Activated CD4-positive, alpha-beta T cell treated with anti-CD3 and anti-CD28 coated beads, Interleukin-2, amount 50 U/mL, for 48 hours (primary cell): Measurements from ENCODE around the gene LIMCH1.
"Not testable (repeated sequence)": the region's sequence is repeated elsewhere in the genome, so short reads cannot be mapped to it uniquely, and the experiment has no call there.

ENCODE experiments used
- DNase-seq, 2 experiments: peaks; one replicate each; pipeline ENCODE4 v3.0.0-alpha.2; 2020

Gene LIMCH1

GRCh38 chr4:41696131-41696530, 158.2 kb downstream of the LIMCH1 start:
- no peak for DNase-seq

GRCh38 chr4:41696763-41697162, 158.8 kb downstream of the LIMCH1 start:
- DNase-seq, result no peak

- DNase-seq, result no peak
Measured at GRCh38 chr4:41701983-41702382, 164.0 kb downstream of the LIMCH1 start.

- no peak for DNase-seq
Measured at GRCh38 chr4:41702770-41703169, 164.8 kb downstream of the LIMCH1 start.

- DNase-seq, result no peak
Measured at GRCh38 chr4:41703785-41704184, 165.8 kb downstream of the LIMCH1 start.

DNA sequence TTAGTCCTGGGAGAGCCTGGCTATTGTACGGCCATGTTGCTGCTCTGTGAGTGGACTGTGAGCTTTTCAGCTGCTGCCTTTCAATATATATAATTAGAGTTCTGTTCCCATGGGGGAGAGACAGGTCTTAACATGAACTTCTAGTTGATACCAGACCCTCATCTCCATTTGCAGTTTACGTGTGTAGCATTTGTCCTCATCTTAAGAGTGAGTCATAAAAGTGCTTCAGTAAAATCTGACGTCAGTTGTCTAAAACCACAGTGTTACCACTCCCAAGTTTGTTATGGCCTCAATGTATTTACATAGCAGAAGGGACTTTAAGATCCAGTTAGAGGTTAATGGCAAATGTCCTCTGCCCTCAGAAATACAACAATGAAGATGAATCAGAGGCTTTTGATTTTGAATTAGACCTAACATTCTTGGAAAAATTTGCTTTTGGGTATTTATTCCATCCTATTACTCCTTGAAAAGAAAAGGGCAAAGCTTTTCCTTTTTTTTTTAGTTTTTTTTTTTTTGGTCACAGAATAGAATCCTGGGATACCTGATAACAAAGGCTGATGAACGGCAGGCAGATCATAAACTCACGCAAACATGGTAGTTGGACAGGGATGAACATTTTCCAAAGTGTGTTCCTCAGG, 172.0 kb downstream of the LIMCH1 start:
- DNase-seq, result no peak

GRCh38 chr4:41711654-41712053, 173.7 kb downstream of the LIMCH1 start:
- DNase-seq, result not testable (repeated sequence)

DNA sequence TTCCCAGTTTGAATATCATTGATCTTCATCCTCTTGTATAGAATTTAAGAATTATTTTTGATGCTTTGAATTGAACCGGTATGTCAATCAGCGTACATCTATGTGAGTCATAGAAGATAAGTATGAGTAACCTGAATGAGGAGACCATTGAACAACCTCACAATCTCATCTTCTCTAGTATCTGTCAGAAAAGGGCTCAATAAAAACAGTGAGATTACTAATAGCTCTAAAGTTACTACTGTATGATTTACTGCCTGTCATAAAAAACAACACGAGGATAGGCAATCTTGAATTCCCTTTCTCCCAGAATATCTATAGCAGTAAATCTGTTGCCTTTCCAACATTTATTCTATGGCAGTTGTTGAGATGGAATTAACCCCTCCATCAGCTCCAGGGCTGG, 174.5 kb downstream of the LIMCH1 start:
- DNase-seq, result no peak

GRCh38 chr4:41713768-41714167, 175.8 kb downstream of the LIMCH1 start:
- DNase-seq, result no peak

DNA sequence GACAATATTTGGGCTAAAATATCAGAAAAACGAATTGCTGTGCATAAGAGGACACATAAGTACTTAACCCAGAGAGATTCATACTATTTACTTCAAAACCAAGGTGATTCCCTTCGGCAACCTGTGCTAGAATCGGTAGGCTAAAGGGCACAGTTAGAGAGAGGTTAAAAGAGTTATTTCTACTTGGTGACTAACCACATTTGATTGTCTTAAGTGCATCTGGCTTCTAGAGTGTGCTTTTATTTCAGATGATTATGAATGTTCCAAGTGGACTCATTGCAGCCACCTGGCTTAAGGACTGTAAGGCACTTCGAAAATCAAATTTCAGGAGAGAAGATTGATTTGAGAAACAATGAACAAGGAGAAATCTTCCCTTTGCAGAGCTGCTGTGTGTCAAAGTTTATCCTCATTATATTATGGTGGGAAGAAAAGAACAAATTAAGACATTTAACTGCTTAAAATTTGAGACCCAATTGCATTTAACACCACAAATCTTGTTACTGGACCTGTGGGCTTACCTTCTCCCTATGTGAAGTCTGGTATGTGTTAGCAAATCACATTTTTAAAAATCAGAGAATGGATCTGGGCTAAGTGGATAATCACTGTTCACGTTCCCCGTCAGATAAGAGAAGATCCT, 176.5 kb downstream of the LIMCH1 start:
- DNase-seq, result no peak

GRCh38 chr4:41715155-41715554, 177.2 kb downstream of the LIMCH1 start:
- no peak for DNase-seq

- no peak for DNase-seq
Measured at GRCh38 chr4:41718907-41719306, 180.9 kb downstream of the LIMCH1 start.

DNA sequence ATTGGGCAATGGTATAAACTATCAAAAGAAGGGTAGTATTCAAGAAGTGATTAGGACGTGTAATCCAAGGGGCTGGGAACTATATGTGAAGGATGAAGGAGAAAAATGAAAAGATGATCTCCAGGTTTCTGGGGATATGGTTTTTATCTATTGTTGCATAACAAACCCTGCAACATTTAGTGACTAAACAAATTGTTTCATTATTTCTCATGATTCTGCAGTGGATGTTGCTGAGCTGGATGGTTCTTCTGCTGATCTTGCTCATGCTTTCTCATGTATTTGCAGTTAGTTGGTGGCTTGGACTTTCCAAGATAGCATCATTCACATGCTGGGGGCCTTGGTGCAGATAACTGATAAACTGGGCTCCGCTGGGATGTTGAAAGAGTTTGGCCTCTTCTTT, 181.5 kb downstream of the LIMCH1 start:
- no peak for DNase-seq

DNA sequence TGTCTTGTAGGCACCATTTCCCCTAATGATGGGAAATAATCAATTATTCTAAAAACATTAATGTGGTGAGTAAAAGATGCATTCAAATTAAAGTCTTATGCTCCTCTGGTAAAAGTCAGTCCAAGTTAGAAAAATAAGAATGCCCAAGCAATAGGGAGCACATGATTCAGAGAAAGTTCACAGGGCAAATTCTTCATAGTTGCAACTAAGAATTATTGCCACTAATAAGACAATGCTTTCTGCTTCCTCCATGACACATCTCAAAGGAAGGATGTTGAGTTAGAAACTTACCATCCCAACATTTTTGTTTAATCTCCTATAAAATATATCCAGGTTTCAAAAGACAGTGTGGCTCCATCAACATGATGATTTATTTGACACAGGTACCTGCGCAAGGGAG, 184.2 kb downstream of the LIMCH1 start:
- no peak for DNase-seq

DNA sequence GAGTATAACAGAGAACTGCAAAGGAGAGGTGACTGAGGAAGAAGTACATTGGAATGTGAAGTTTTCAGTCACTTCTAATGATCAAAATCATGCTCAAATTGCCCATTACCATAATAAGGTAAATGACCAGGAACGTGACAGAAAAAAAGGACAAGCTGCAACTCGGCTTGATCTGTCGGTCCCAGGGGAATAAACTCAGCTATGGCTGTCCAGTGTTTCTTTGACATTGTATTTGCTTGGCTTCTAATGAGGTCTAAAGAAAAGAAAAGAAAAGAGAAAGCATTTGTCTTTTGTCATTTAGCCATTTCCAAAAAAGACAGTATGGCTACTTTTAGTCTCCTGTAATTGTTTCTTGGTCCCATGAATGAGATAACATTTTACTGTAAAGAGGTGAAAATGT, 185.3 kb downstream of the LIMCH1 start:
- DNase-seq, result no peak

GRCh38 chr4:41725254-41725653, 187.3 kb downstream of the LIMCH1 start:
- DNase-seq, result no peak

DNA sequence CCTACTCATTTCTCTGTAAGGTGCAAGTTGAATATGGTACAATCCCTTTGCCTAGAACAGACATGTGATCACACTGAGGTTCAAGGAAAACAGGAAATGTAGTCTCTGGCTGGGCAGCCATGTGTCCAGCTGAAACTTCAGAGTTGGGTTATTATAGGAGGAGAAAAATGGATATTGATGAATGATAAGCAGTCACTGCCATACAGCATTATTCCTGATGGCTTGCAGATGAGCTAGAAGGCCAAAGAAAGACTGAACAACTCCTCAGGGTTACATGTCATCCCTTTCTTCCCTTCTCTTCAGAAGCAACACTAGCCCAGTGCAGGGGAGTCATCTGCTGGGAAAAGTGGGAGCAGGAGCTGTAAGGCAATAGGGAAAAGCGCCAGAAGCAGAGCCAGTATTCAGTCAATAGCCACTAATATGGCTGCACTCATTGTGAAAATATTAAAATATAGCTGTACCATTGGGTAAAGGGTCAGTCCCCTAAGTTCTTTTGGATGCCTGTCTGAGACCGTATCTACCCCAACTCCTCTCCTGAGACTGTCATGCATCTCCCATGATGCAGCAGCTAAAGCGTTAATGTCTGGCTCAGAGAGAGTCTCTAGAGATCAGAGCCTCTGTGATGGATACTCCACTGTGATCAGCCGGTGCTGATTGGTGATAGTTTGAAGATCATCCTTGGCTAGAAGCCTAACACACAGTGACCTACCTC, 190.1 kb downstream of the LIMCH1 start:
- DNase-seq, result no peak

DNA sequence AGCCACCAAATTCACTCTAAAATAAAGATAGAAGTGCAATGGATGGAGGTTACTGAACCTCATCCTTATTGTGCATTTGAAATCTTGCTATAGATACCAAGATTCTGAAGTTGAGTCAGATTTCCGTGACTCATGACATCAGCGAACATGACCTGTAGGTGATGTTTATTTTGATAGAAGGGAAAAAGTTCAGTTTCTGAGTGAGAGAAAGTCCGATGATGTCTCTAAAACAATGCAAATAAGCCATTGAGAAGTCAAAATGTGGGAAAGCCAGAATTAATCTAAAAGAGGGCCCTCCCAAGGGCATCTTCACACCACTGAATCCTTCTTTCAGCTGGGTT, 190.6 kb downstream of the LIMCH1 start:
- no peak for DNase-seq

- DNase-seq, result no peak
Measured at GRCh38 chr4:41731569-41732126, 193.7 kb downstream of the LIMCH1 start.

DNA sequence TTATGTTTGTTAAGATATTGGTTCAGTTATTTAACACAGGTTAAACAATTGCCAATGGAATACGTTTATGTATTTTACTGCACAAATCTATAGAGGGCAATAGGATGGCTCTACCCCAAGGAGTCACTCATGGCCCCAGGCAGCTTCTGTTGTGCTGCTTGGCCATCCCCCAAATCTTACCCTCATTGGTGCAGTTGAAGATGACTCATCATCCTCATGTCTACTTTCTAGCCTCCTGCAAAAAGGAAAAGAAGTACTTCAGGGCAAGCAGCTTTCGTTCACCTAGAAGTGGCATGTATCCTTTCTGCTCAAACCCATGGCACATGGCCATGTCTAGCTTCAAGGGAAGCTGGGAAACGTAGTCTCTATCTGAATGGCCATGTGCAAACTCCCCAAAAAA, 196.4 kb downstream of the LIMCH1 start:
- DNase-seq, result no peak

DNA sequence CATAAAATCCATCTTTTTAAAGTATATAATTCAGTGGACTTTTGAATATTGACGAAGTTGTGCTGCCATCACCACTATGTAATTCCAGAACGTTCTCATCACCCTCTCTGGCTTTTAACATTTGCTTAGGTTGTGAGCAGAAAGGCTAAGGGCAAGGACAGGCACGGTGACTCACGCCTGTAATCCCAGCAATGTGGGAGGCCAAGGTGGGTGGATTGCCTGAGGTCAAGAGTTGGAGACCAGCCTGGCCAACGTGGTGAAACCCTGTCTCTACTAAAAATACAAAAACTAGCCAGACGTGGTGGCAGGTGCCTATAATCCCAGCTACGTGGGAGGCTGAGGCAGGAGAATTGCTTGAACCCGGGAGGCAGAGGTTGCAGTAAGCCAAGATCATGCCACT, 199.5 kb downstream of the LIMCH1 start:
- not testable (repeated sequence) for DNase-seq

- no peak for DNase-seq
Measured at GRCh38 chr4:41741354-41741753, 203.4 kb downstream of the LIMCH1 start.

DNA sequence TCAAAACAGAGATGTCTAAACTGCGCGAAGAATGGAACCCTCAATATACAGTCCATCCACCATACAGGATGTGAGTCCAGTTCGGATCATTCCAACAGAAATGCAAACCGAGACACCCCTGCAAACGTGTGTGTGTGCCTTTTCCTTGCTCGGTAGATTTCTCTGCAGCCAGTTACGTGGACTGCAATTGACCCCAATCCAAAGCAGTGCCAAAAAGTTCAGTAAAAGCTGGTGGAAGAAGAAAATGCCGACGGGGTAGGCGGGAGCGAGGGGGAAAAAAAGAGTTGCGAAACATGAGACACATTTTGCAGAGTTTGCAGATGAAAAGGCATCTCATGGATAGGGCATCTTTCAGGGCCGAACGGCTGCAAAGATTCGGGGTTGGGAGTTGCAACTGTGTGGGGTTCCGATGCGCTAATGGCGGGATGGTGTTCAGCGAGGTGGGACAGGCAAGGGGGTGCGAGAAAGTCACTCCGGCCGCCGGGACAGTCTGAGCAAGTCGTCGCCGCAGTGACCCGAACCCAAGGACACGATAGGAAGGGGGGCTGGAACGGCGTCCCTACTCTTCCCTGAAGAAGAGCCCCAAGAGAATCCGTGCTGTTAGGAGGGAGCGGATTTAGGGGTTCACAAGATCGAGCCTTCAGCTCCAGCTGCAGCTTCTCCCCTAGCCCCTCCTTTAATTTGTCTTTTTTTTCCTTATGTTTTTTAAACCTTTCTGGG, 206.8 kb downstream of the LIMCH1 start:
- DNase-seq, result no peak
